CD14-positive monocyte (primary cell): ENCODE data around the gene TNIP2. TPM values are rescaled to one million over a fixed set of nuclear protein-coding genes. Genes with fewer than 3 reads are reported as not detected.

Source experiments
- DNase-seq, 3 donors: peaks; one replicate each; pipeline ENCODE4 v3.0.0-alpha.2; 2011 to 2022
- H2AFZ ChIP-seq: 2 replicates; pipeline ENCODE4 v1.6.0; 2012; ENCODE audit warnings: mild to moderate bottlenecking, low read depth, low read length, inconsistent platforms; ENCODE audit not compliant: insufficient read depth, poor library complexity, severe bottlenecking
- H3K27ac ChIP-seq, 2 donors: 1 replicate in 1 of 2; 2 replicates in 1 of 2; pipeline ENCODE4 v1.5.1; 2012 to 2013; ENCODE audit warnings: low read length in 2 of 2, control low read depth in 1 of 2, inconsistent platforms in 1 of 2, low read depth in 1 of 2, mild to moderate bottlenecking in 1 of 2
- H3K27me3 ChIP-seq, 2 donors: one replicate each; pipeline versions ENCODE4 v1.6.0 to v1.6.1; 2011 to 2013; ENCODE audit warnings: low read length in 2 of 2; ENCODE audit not compliant: control insufficient read depth in 2 of 2, insufficient read depth in 2 of 2
- H3K36me3 ChIP-seq, 2 donors: replicated peaks in 1 of 2; 1 replicate in 1 of 2; 2 replicates in 1 of 2; pipeline versions ENCODE4 v1.5.1 to v1.6.1; 2012 to 2013; ENCODE audit warnings: low read length in 2 of 2, control low read depth in 1 of 2, inconsistent platforms in 1 of 2, mild to moderate bottlenecking in 1 of 2; ENCODE audit not compliant: insufficient read depth in 2 of 2, control insufficient read depth in 1 of 2
- H3K4me1 ChIP-seq, 2 donors: 1 replicate in 1 of 2; 2 replicates in 1 of 2; pipeline versions ENCODE4 v1.5.1 to v1.6.1; 2012 to 2013; ENCODE audit warnings: low read length in 2 of 2, control low read depth in 1 of 2, inconsistent platforms in 1 of 2, mild to moderate bottlenecking in 1 of 2, moderate library complexity in 1 of 2; ENCODE audit not compliant: insufficient read depth in 2 of 2, control insufficient read depth in 1 of 2
- H3K4me2 ChIP-seq: replicated peaks from 2 replicates; pipeline ENCODE3; 2012; ENCODE audit warnings: low read length, moderate library complexity, mild to moderate bottlenecking; ENCODE audit not compliant: poor library complexity, severe bottlenecking; ENCODE audit errors: extremely low read depth
- H3K4me3 ChIP-seq, 3 experiments: fragments of 200-600 bp in 1 of 3; sonication (generic) in 1 of 3; replicated peaks in 1 of 3; 1 replicate in 2 of 3; 2 replicates in 1 of 3; pipeline ENCODE4 v1.5.1; 2011 to 2013; ENCODE audit warnings: low read length in 3 of 3, mild to moderate bottlenecking in 3 of 3, control low read depth in 2 of 3, low read depth in 2 of 3, inconsistent platforms in 1 of 3, moderate library complexity in 1 of 3
- H3K79me2 ChIP-seq: 2 replicates; pipeline ENCODE4 v1.6.0; 2012; ENCODE audit warnings: mild to moderate bottlenecking, control low read depth, inconsistent platforms, low read length, moderate library complexity; ENCODE audit not compliant: insufficient read depth
- H3K9ac ChIP-seq: 2 replicates; pipeline ENCODE4 v1.6.0; 2017; ENCODE audit warnings: low read length, mild to moderate bottlenecking; ENCODE audit not compliant: insufficient read depth, poor library complexity, severe bottlenecking
- H3K9me3 ChIP-seq, 2 donors: replicated peaks in 1 of 2; 1 replicate in 1 of 2; 2 replicates in 1 of 2; pipeline versions ENCODE4 v1.5.1 to v1.6.1; 2012 to 2013; ENCODE audit warnings: low read length in 2 of 2, control low read depth in 1 of 2; ENCODE audit not compliant: control insufficient read depth in 1 of 2, insufficient read depth in 1 of 2
- H4K20me1 ChIP-seq: 2 replicates; pipeline ENCODE4 v1.6.0; 2012; ENCODE audit warnings: mild to moderate bottlenecking, low read length, control low read depth, moderate library complexity; ENCODE audit not compliant: insufficient read depth
- H3K27ac Mint-ChIP-seq, 7 donors: one replicate each; pipeline ENCODE4 v1.8.0; 2020; ENCODE audit warnings: mild to moderate bottlenecking in 7 of 7, mixed read lengths in 7 of 7, moderate library complexity in 6 of 7, inconsistent platforms in 2 of 7
- H3K27me3 Mint-ChIP-seq, 3 donors: one replicate each; pipeline ENCODE4 v1.8.0; 2021 to 2022; ENCODE audit warnings: low read depth in 3 of 3, mild to moderate bottlenecking in 3 of 3, mixed read lengths in 3 of 3, moderate library complexity in 3 of 3, inconsistent platforms in 1 of 3
- H3K36me3 Mint-ChIP-seq, 2 donors: one replicate each; pipeline ENCODE4 v1.8.0; 2020; ENCODE audit warnings: mixed read lengths in 2 of 2, inconsistent platforms in 1 of 2, mild to moderate bottlenecking in 1 of 2
- H3K4me1 Mint-ChIP-seq: one replicate; pipeline ENCODE4 v1.8.0; 2020; ENCODE audit warnings: mild to moderate bottlenecking, mixed read lengths
- H3K4me3 Mint-ChIP-seq, 2 donors: one replicate each; pipeline ENCODE4 v1.8.0; 2020; ENCODE audit warnings: mild to moderate bottlenecking in 2 of 2, mixed read lengths in 2 of 2, moderate library complexity in 1 of 2
- H3K9me3 Mint-ChIP-seq, 7 donors: one replicate each; pipeline ENCODE4 v1.8.0; 2020 to 2022; ENCODE audit warnings: mixed read lengths in 7 of 7, mild to moderate bottlenecking in 6 of 7, moderate library complexity in 6 of 7, inconsistent platforms in 2 of 7
- WGBS: methylation state at CpG from one replicate; pipeline ENCODE4 v1.1.5; 2013; ENCODE audit warnings: missing lambda C conversion rate; ENCODE audit not compliant: insufficient coverage; 5-methylcytosine and 5-hydroxymethylcytosine counted together
- intact Hi-C, 2 donors: fragments of 100-400 bp; cut with micrococcal nuclease; formaldehyde crosslinking; loops; one replicate each; pipeline versions ENCODE4 v1.15.0 to v1.15.1; 2023
- polyA plus RNA-seq, 3 donors: library from polyadenylated mRNA; depleted of rRNA in 1 of 3; unstranded in 2 of 3; stranded (reverse) in 1 of 3; fragments of 300-500 nt in 2 of 3; fragments of >200 nt in 1 of 3; fragmentation: Illumina TruSeq in 2 of 3; gene quantifications; 1 replicate in 2 of 3; 2 replicates in 1 of 3; pipeline ENCODE4 v1.2.3, GENCODE V29; 2012 to 2021
- TF ChIP-seq, protein P1 (sequence below): fragments of 200-600 bp; IDR thresholded peaks from one replicate; pipeline ENCODE4 v1.8.0; 2022; ENCODE audit warnings: antibody characterized with exemption, mild to moderate bottlenecking

TNIP2 gene
- polyA plus RNA-seq, 3 donors, result 27.6 to 75.7 (median 28.2) TPM

DNA sequence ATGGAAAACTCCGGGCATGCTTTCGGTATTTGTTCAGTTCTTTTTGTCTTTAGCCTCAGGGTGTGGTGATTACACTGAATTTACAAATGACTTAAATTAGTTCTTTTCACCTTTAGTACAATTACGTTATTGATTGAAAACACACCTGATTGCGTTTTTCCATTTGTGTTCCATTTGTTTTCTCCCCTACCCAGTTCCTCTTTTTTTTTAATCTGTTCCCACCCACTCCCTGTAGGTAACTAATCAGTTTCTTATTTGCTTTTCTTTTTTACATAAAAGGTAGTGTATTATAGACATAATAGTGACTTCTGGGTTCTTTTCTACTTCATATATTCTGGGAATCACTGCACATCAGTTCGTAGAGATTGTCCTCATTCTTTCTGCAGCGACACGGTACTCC lies 53.4 kb downstream of the TNIP2 start:
- no peak overlapping the region for H3K4me3 Mint-ChIP-seq
- H3K9ac ChIP-seq, result no peak overlapping the region

DNA sequence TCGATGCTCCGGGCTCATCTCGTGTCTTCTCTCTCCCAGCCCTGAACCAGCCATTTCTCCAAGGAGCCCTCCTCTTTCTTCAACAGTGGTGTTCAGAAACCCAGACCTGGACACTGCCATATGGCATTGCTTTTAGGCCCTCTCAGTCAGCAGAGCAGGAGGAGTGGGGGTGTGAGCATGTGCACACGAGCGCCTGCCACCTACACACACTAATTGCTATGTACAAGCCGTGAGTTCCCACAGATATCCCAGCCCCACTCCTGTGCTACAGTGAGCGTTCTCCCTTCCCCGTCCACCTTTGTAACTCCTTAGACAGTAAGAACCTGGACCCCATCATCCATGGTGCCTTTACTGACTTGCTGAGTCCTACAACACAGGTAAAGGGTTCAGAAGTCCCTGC lies 53.8 kb downstream of the TNIP2 start:
- Histone ChIP-seq H3K9me3 (no peaks in the 10 kb centered on the region), H3K9ac (no peak overlapping the region), H4K20me1 (no peaks in the 10 kb centered on the region), H2AFZ (no peak overlapping the region), H3K27ac (no peak overlapping the region), H3K4me2 (no peak overlapping the region), H3K4me1 (no peaks in the 10 kb centered on the region), H3K4me3 (no peak overlapping the region), H3K36me3 (peaks cover 79 to 95% of the 10 kb centered on the region in 2 donors), H3K79me2 (no peaks in the 10 kb centered on the region), H3K27me3 (no peaks in the 10 kb centered on the region)
- 100% methylated on average over 3 of the region's 8 CpGs for WGBS
- H3K4me1 Mint-ChIP-seq, result no peaks in the 10 kb centered on the region
- intact Hi-C loops, result no loop called here
- no peaks in the 10 kb centered on the region for H3K27me3 Mint-ChIP-seq
- H3K4me3 Mint-ChIP-seq, result no peak overlapping the region
- no peaks in the 10 kb centered on the region for H3K9me3 Mint-ChIP-seq
- H3K36me3 Mint-ChIP-seq, result peaks cover 77 to 91% of the 10 kb centered on the region in 2 donors
- no peak overlapping the region for H3K27ac Mint-ChIP-seq
- TF ChIP-seq, protein P1, sequence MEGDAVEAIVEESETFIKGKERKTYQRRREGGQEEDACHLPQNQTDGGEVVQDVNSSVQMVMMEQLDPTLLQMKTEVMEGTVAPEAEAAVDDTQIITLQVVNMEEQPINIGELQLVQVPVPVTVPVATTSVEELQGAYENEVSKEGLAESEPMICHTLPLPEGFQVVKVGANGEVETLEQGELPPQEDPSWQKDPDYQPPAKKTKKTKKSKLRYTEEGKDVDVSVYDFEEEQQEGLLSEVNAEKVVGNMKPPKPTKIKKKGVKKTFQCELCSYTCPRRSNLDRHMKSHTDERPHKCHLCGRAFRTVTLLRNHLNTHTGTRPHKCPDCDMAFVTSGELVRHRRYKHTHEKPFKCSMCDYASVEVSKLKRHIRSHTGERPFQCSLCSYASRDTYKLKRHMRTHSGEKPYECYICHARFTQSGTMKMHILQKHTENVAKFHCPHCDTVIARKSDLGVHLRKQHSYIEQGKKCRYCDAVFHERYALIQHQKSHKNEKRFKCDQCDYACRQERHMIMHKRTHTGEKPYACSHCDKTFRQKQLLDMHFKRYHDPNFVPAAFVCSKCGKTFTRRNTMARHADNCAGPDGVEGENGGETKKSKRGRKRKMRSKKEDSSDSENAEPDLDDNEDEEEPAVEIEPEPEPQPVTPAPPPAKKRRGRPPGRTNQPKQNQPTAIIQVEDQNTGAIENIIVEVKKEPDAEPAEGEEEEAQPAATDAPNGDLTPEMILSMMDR, result no peak
- no peak for DNase-seq

More for the DNA sequence above, 53.4 kb downstream of the TNIP2 start:
- Mint-ChIP-seq H3K27me3 (no peaks in the 10 kb centered on the region), H3K36me3 (peaks cover 73 to 90% of the 10 kb centered on the region in 2 donors), H3K4me1 (no peaks in the 10 kb centered on the region), H3K9me3 (no peaks in the 10 kb centered on the region), H3K27ac (peak overlapping the region in 1 of 7 donors; percentile 29)
- no peaks in the 10 kb centered on the region for H3K79me2 ChIP-seq
- no peak overlapping the region for H2AFZ ChIP-seq
- no CpG with 5 or more reads among the region's 7 CpGs for WGBS
- H3K27ac ChIP-seq, result no peak overlapping the region
- TF ChIP-seq, protein P1, result no peak
- no peaks in the 10 kb centered on the region for H3K27me3 ChIP-seq
- no peaks in the 10 kb centered on the region for H3K4me1 ChIP-seq
- H3K9me3 ChIP-seq, result no peaks in the 10 kb centered on the region
- peaks cover 78 to 93% of the 10 kb centered on the region in 2 donors for H3K36me3 ChIP-seq
- no peak overlapping the region for H3K4me3 ChIP-seq
- DNase-seq, result no peak
- H4K20me1 ChIP-seq, result no peaks in the 10 kb centered on the region
- intact Hi-C loops, result no loop called here
- no peak overlapping the region for H3K4me2 ChIP-seq
